GM19328 (cell line): ENCODE measurements around the gene MYO1B.

ENCODE experiments used
- ATAC-seq: cut with Tn5 transposase; IDR thresholded peaks from one replicate; pipeline ENCODE4 v1.9.1; 2021; ENCODE audit warnings: mild to moderate bottlenecking, moderate library complexity; ENCODE audit not compliant: unreplicated experiment

The MYO1B gene

DNA sequence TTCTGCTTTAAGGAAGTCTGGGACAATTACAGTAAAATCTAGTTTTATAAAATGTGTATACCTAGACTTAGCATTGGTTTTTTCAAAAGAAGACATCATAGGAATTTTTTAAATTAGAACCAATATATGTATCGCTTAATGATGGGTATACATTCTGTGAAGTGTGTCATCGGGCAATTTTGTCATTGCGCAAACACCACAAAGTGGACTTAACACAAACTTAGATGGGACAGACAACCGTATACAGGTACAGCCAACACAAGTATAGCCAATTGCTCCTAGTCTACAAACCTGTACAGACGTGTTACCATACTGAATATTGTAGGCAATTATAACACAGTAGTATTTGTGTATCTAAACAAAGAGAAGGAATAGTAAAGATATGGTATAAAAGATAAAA lies 12.7 kb downstream of the MYO1B start:
- ATAC-seq: no peak

DNA sequence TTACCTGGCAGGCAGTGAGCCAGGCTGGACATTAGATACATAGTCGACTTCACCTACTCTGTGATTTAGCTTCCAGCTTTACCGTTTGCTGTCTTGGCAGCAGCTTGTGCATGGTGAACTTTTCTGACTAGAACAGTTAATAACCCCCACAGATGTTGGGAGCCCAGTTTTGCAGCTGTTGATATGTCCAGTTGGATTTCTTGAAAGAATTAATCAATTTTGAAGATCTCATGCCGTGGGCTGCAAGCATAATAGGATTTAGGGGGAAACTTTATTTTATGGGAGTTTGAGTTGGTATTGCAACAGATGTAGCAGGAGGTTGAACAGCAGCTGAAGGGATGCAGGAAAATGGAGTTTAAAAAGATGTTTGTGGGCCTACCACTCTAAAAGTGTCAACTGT lies 13.8 kb downstream of the MYO1B start:
- ATAC-seq: no peak

DNA sequence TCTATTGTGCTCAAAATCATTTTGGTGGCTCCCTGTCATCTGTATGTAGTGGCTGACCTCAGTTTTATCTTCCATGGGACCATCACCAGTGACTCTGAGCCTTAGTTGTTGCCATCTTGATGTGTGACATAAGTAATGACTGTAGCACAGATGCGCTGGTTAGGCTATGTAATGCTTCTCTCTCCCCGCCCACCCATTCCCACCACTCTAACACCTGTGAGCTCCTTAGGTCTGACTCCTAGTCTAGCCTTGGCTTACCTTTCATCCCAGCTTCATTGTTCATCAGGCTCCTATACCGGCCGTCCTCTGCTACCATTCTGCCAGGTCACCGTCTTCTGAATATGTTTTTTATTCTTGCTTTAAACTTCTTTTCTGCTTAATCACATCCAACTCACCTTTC lies 17.2 kb downstream of the MYO1B start:
- ATAC-seq: no peak

DNA sequence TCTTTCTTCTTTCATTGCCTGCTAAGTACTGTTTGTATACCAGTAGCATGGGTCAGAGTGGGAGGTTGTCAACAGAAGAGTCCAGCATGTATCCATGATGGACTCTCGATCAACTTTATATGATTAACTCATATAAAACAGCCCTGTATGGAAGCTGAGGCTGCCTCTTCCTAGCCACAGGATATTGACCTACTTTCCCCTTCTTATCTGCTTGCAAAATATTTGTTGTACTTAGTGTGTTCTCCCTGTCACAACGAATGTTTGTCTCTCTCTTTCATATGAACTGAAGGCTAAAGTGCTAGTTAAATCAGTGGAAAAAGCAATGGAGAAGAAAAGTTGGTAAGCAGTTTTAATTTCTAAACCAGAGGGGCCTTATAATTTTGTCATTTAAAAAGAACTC lies 17.8 kb downstream of the MYO1B start:
- no peak for ATAC-seq

DNA sequence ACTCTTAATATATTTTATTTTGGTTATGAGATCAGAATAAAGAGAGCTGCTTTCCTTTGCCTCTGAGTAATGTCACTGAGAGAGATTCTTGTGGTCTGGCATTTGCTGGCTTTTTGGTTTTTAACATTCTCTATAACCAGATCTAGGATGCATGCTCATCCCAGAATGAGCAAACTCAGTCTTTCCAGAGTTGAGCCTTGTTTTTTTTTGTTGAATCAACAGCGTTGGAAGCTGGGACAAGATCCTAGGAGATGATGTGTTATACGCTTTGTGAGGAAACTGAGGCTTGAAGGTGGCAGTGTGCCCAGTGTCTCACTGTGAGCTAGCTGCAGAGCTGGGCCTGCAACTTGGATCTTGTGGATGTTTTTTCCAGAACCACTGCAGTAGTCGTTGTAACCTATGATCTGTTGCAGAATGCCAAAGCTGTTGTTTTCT lies 19.5 kb downstream of the MYO1B start:
- ATAC-seq: no peak

DNA sequence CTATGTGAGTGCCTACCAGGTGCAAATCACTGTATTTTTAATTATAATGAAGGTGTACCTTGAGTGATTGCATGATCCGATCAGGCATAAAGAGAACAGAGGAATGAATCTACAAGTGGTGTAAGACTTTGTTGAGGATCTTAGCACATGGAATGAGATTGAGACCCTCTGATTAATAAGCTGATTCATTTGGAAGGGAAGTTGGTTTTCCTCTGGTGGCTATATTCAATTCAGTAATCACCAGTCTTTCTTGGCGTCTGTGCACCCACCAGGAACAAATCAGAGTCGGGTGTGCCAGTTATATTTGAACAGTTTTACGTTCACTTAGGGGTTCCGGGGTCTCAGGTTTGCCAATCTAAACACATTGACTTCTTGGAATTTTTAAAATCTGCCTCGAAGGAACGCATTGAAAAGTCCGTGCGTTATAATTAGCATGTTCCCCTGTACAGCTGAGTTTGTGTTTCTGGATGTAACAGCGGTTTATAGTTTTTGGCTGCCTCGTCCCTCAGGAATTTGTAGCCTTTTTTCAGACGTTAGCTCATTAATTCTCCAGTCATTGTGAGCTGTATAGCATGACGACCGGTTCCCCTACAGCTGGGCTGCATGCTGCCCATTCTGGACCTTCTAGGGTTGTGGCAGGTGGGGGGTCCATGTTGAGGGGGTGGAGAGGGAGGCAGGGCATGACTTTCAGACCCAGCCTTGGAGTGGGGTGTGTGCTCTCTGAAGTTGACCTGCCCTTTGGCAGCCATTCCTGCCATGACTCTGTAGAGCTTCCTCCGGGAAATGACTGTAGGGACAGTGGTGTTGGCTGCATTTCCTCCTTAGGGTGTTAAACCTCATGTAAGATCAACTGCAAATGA lies 20.3 kb downstream of the MYO1B start:
- no peak for ATAC-seq

DNA sequence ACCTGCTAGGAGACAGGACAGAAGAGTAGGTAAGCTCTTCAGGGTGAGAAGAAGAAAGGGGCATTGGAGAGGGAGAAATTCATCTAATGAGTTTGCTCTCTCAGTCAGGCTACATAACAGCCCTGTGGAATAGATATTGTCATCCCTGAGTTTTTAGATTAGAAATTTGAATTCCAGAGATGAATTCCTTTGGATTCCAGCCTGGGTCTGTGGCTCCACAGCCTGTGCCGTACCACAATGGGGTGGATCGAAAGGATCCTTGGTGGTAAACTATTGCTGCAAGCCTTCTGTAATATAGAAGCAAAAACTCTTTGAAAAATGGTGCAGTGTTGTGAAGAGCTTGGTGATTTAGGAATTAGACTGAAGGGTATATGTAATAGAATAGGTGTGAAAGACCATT lies 21.0 kb downstream of the MYO1B start:
- ATAC-seq: no peak

DNA sequence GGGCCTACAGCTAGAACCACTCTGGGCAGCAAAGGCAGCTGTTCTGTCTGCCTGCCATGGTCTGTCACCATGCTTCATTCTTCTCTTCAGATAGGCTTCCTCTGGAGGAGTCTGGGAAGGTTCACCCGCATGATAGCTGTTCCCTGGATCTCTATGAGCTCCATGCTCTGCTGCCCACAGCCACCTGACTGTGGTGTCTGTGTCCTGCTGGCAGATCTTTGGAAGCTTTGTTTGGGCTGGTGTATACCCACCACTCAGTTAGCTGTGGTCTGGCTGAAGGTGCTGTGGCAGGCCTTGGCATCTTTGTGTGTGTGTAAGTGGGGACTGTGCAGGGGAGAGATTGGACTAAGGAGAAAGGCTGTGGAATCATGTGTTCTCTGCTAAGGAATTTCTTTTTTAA lies 23.4 kb downstream of the MYO1B start:
- no peak for ATAC-seq

DNA sequence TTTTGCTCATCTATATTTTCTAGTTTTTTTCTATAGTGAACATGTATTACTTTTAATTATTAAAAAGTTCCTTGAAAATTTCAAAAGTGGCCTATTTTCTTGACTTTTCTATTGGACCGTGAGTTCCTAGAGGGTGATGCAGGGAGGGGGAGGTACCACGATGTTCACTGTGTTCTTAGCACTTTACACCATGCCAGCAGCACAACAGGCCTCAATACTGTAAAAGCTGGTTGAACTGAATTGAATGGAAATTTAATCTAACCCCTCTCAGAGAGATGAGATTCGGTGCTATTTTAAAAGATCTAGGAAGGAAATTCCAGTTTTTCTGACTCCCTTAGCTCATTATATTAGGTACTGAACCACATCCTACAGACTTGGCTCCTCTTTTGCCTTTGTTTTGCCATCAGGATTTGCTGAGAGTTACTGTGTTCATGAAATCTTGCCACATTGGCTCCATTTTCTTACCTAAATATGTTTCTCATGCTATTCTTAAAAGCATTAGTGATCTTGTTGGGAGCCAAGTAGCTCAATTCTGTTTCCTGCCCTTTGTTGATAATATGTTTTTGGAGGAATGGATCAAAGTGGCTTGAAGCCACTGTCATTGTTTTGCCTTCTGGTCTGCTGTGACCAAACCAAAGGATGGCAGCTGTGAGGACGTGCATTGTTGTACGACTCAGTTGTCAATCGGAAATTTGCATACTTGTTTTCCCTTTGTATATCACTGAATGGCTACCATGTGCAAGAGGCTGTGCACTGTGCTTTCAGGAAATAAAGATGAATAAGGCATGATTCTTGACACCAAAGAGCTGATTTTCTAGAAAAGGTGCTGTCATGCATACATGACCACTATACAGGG lies 25.3 kb downstream of the MYO1B start:
- no peak for ATAC-seq

DNA sequence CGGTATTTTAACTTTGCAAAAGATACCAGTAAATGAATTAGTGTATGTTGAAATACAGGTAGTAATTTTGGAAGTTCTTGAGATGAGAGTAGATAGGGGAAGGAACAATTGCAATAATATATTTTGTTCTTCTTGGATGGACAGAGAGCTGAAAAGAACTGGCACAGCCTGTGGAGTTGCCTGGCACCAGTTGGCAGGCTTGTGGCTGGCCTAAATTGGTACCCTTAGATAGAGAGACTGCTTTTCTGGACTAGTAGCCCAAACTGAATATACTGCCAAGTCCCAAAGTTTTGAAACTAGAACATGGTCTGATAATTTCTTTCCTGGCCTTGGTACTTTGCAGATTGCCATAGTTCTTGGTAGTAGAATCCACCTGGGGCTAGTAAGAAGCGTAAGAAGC lies 26.9 kb downstream of the MYO1B start:
- ATAC-seq: no peak

DNA sequence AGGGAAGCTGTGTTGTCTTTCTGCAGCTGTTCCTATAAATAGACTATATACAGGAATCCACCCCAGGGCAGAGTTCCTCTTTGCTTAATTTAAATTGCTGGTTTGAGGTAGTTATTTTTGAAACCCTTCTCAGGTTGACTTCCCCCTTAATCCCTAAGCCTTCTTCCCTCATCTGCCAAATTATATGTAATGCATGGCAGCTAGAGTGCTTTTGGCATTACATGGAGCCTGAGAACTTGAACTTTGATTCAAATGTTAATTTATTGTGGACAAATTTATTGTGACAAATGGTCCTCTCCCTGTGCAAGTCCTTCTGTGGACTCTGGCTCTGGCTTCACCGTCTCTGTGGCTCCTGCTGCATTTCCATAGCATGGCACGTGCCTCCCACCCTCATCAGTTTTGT lies 29.2 kb downstream of the MYO1B start:
- ATAC-seq: no peak

DNA sequence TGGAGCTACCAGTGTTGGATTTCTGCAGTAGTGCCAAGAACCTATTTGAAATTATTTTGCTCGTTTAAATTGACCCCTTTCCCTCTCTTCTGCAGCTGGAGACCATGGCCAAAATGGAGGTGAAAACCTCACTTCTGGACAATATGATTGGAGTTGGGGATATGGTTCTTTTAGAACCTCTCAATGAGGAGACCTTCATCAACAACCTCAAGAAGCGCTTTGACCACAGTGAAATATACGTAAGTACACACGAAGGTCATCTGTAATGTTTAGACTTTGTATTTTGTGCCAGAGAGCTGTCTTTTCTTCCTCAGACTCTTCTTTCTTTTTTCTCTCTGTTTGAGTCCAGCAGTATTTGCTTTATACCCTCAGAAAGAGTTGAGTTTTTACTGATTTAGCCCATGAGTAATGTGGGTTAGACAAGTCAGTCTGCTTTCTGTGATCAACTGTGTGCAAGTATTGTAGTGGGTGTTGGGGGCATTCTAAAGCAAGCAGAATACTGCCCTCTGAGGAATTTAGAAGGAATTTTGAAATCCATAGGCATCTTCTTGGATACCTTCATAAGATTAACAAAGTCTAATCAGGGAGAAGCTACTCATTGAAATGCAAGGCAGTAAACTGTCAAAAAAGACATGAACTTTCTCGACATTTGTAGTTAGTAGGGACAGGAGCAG lies 31.7 kb downstream of the MYO1B start:
- no peak for ATAC-seq

DNA sequence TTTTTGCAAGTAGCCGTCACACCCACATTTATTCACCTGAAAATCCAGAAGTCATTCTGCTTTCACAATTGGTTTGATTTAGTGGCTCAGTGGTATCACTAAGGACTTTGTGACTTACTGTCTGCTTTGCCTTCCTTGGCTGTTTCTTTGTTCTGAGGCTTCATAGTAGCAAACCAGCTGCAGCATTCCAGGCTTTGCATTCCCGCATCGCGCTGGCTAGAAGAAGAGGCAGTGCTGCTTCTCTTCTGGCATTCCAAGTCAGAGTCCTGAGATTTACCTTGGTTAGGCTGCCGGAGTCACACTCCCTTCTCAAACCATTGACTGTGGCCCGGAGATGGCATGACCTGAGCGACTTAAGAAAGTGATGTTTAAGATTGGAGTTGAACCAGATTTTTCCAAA lies 35.1 kb downstream of the MYO1B start:
- ATAC-seq: no peak

DNA sequence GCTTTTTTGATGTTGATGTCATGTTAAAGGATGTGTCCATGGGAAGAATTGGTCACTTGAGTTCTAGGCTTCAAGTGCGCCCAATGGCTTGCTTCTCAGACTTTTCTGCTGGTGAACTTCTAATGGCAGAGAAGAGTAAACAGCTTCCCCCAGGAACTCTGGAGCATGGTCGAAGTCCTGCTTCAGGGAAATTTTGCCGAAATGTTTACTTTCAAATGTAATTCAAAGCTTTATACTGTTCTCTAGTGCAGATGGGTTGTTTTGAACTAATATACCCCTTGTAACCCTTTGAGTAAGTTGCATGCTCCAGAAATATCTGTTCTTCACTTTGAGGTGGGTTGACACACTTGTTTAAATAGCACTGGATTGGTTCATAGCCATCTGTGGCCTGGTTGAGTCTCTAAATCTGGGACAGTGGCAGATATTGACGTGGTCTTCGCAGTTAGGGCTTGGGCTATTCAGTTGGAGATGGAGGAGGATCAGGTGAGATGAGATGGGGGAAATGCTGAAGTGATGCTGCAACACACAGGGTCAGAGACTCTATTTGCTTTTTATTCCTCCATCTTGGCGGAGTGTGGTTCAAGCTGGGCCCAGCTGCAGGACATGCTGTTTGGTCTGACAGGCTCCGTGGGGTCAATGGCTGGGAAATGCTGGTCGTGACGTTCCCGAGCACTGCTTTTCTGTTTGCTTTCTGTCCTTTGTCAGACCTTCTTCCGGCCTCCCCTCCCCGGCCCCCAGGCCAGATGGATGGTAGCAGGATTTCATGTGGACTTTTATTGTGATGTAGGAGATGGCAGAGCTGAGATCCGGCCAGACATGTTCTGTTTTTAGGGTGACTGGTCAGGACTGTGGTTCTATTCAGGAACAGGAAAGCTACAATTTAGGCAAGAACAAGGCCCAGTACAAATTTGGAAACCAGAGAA lies 35.9 kb downstream of the MYO1B start:
- no peak for ATAC-seq

DNA sequence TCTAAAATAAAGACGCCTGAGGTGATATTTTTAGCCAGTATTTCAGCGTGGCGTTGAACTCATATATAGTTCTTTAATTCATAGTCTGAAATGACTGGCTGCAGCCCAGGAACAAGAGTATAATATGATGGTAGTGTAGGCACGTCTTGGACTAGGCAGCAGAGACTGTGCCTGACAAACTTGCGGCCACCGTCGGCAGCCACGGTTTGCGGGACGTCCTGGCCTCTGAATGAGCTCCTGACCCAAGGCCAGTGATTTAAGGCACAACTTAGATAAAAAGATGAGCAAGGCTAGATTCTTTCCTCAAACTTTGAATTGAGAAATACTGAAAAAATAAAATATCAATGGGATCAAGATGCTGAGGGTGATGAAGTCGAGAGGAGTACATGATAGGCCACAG lies 40.0 kb downstream of the MYO1B start:
- no peak for ATAC-seq

DNA sequence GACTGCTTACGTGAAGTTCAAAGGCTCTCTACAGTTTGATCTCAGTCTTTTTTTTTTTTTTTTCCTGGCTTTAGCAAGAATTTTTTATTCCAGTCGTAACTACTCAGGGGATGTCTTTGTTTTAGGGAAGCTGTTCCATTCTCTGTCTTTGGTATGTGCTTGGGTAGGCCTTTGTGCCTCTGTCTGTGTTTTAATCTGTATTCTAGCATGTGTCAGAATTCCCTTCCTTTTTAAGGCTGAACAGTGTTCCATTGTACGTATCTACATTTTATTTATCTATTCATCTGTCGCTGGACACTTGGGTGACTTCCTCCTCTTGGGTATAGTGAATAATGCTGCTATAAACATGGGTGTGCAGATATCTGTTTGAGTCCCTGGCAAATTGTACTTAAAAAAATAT lies 42.6 kb downstream of the MYO1B start:
- ATAC-seq: no peak

DNA sequence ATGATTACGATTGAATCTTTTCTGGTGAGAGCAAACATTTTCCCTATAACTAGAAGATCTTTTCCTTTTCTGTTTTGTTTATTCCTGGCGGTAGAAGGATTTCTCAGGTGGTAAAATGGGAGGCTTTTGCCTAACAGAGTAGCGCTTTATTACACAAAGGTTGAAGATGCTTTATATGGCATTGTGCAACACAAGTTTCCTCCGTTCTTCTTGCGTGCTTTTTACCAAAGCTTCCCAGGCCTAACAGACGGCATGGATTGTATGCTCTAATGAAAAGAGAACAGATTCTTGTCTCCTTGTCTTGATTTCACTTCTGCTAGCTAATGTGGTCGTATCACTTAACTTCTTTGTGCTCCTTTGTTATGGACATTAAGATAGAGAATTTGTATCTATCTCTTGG lies 43.8 kb downstream of the MYO1B start:
- ATAC-seq: no peak

DNA sequence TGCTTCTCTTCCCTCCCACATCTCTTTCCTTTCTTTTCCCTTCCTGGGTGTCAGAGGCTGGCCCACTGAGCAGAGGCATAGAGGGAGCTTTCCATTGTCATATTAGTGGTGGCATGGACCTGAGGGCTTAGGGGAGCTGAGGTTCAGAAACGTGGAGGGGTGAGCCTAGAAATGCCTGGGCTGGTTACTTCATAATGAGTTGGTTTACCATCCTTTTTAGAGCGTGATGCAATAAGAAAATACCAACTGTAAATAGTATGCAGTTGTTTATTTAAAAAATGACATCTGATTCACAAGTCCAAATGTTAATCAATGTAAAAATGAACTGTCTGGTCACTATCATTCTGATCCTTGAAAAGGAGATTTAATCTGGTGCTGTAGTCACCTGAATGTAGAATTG lies 46.3 kb downstream of the MYO1B start:
- no peak for ATAC-seq

DNA sequence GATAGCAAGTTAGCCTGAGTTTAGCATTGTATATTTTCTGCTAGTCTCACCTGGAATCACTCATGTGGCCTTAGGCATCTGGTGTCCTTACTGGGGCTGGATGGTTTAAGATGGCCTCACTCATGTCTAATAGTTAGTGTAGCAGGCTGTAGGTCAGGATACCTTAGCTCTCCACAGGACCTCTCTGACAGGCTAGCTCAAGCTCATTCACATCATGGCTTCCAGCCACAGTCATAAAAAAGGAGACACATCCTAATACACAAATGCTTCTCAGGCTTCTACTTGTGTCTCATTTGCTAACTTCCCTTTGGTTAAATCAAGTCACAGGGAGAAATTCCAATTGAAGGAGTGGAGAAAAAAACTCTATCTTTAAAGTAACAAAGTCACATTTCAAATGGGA lies 47.7 kb downstream of the MYO1B start:
- ATAC-seq: no peak

DNA sequence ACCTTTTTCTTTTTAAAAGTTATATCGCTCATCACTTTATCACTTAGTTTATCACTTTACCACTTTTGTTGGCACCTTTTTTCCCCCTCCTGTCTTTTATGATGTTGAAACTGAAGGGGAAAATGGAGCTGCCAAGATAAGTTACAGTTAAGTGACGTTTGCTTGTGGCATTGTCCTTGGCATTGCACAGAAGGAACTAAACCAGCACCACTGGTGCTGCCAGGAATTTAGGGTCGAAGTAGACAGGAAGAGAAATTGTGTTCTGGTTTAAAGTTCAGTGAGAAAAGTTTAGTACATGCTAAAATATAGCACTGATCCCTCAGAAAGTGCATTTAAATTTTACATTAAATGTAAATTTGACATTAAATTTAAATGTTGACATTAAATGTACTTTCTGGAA lies 49.9 kb downstream of the MYO1B start:
- ATAC-seq: no peak
